Ishikawa (cell line): Measurements from ENCODE around the gene LACTB.

Experiments used
- CEBPB ChIP-seq: IDR thresholded peaks from 2 replicates; pipeline ENCODE4 v1.6.1; 2012
- CREB1 ChIP-seq: IDR thresholded peaks from 2 replicates; pipeline ENCODE4 v1.6.1; 2012; ENCODE audit warnings: low read depth
- EGR1 ChIP-seq: IDR thresholded peaks from 2 replicates; pipeline ENCODE4 v1.6.1; 2012
- EP300 ChIP-seq: IDR thresholded peaks from 2 replicates; pipeline ENCODE4 v1.6.1; 2012; ENCODE audit warnings: borderline replicate concordance
- FOXM1 ChIP-seq: IDR thresholded peaks from 2 replicates; pipeline ENCODE4 v1.6.1; 2012; ENCODE audit warnings: low read depth, borderline replicate concordance
- NFIC ChIP-seq: IDR thresholded peaks from 2 replicates; pipeline ENCODE4 v1.6.1; 2012
- RAD21 ChIP-seq: IDR thresholded peaks from 2 replicates; pipeline ENCODE4 v1.6.1; 2012; ENCODE audit warnings: low read depth
- TAF1 ChIP-seq: IDR thresholded peaks from 2 replicates; pipeline ENCODE4 v1.6.1; 2012; ENCODE audit warnings: low read depth, mild to moderate bottlenecking
- TCF12 ChIP-seq: IDR thresholded peaks from 2 replicates; pipeline ENCODE4 v1.6.1; 2012; ENCODE audit warnings: low read depth
- TEAD4 ChIP-seq: IDR thresholded peaks from 2 replicates; pipeline ENCODE4 v1.6.1; 2012
- YY1 ChIP-seq: IDR thresholded peaks from 2 replicates; pipeline ENCODE4 v1.6.1; 2012; ENCODE audit warnings: low read depth
- ZBTB7A ChIP-seq: IDR thresholded peaks from 2 replicates; pipeline ENCODE4 v1.6.1; 2012; ENCODE audit warnings: low read depth
- TF ChIP-seq, protein P1 (sequence below): IDR thresholded peaks from 2 replicates; pipeline ENCODE4 v1.6.1; 2012
- TF ChIP-seq, protein P2 (sequence below): IDR thresholded peaks from 2 replicates; pipeline ENCODE4 v1.6.1; 2012
- TF ChIP-seq, protein P3 (sequence below): IDR thresholded peaks from 2 replicates; pipeline ENCODE4 v1.6.1; 2012; ENCODE audit warnings: low read depth, mild to moderate bottlenecking

The LACTB gene

DNA sequence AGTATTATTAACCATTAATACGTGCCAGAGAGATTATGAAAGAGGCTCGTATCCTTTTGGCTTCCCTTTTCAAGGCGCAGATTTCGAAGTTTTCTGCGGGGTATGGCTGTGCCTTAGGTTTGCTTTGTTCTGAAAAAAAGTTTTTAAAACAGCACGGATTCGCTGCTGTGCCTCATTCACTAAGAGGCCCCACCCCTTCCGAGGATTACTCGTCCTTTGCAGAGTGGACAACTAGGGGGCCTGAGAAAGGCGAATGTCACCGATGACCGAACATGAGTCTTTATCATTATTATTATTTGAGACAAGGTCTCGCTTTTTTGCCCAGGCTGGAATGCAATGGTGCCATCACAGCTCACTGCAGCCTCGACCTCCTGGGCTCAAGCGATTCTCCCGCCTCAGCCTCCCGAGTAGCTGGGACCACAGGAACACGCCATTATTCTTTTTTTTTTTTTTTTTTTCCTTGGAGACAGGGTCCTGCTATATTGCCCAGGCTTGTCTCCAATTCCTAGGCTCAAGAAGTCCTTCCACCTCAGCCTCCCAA is 36.3 kb downstream of the LACTB start:
- TF ChIP-seq, protein P1, sequence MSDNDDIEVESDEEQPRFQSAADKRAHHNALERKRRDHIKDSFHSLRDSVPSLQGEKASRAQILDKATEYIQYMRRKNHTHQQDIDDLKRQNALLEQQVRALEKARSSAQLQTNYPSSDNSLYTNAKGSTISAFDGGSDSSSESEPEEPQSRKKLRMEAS = 0 out of 2 replicates have a peak, but pooled peaks have one; percentile 18
- no peak for TF ChIP-seq NFIC

DNA sequence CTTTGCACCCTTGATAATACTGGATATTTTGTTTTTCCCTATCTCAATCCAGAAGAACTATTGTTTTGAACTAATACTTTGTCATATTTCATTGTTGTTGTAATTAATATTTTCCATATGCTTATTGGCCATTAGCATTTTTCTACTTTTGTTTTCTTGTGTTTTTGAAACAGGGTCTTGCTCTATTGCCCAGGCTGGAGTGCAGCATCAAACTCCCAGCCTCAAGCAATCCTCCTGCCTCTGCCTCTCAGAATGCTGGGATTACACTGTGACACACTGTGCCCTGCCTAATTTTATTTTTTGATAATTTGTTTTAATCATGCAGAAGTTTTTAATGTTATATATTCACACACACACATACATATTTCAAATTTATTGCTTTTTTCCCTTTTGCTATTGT is 39.0 kb downstream of the LACTB start:
- TF ChIP-seq CEBPB = no peak
- TF ChIP-seq RAD21 = no peak
- TF ChIP-seq, protein P2, sequence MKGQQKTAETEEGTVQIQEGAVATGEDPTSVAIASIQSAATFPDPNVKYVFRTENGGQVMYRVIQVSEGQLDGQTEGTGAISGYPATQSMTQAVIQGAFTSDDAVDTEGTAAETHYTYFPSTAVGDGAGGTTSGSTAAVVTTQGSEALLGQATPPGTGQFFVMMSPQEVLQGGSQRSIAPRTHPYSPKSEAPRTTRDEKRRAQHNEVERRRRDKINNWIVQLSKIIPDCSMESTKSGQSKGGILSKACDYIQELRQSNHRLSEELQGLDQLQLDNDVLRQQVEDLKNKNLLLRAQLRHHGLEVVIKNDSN = no peak
- TF ChIP-seq CREB1 = no peak
- no peak for TF ChIP-seq ZBTB7A
- TF ChIP-seq, protein P1 = no peak
- no peak for TF ChIP-seq FOXM1
- no peak for TF ChIP-seq TEAD4
- no peak for TF ChIP-seq NFIC
- no peak for TF ChIP-seq EGR1
- TF ChIP-seq EP300 = no peak
- TF ChIP-seq, protein P3, sequence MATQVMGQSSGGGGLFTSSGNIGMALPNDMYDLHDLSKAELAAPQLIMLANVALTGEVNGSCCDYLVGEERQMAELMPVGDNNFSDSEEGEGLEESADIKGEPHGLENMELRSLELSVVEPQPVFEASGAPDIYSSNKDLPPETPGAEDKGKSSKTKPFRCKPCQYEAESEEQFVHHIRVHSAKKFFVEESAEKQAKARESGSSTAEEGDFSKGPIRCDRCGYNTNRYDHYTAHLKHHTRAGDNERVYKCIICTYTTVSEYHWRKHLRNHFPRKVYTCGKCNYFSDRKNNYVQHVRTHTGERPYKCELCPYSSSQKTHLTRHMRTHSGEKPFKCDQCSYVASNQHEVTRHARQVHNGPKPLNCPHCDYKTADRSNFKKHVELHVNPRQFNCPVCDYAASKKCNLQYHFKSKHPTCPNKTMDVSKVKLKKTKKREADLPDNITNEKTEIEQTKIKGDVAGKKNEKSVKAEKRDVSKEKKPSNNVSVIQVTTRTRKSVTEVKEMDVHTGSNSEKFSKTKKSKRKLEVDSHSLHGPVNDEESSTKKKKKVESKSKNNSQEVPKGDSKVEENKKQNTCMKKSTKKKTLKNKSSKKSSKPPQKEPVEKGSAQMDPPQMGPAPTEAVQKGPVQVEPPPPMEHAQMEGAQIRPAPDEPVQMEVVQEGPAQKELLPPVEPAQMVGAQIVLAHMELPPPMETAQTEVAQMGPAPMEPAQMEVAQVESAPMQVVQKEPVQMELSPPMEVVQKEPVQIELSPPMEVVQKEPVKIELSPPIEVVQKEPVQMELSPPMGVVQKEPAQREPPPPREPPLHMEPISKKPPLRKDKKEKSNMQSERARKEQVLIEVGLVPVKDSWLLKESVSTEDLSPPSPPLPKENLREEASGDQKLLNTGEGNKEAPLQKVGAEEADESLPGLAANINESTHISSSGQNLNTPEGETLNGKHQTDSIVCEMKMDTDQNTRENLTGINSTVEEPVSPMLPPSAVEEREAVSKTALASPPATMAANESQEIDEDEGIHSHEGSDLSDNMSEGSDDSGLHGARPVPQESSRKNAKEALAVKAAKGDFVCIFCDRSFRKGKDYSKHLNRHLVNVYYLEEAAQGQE = no peak
- no peak for TF ChIP-seq TAF1
- no peak for TF ChIP-seq YY1
- no peak for TF ChIP-seq TCF12

DNA sequence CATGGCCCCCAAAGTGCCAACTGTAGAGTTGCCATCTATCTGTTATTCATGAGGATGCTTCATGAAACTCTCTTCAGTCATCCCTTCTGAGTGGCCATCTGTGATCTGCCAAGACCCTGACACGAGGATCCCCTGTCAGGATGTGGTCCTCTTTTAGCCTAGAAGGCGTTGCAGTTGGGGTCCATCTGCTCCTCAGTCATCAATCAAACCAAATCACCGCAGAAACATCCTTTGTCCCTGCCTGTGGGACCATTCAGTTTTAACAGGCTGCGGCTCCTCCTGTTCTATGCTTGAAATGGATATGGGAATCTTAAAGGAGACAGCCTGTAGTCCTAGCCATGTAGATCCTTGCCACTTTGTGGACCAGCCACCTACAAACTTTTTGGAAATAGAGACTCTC is 41.6 kb downstream of the LACTB start:
- TF ChIP-seq TCF12 (no peak), EP300 (no peak), FOXM1 (no peak), EGR1 (no peak)
- TF ChIP-seq, protein P3 = no peak
- TF ChIP-seq, protein P1 = no peak
- TF ChIP-seq, protein P2 = no peak

DNA sequence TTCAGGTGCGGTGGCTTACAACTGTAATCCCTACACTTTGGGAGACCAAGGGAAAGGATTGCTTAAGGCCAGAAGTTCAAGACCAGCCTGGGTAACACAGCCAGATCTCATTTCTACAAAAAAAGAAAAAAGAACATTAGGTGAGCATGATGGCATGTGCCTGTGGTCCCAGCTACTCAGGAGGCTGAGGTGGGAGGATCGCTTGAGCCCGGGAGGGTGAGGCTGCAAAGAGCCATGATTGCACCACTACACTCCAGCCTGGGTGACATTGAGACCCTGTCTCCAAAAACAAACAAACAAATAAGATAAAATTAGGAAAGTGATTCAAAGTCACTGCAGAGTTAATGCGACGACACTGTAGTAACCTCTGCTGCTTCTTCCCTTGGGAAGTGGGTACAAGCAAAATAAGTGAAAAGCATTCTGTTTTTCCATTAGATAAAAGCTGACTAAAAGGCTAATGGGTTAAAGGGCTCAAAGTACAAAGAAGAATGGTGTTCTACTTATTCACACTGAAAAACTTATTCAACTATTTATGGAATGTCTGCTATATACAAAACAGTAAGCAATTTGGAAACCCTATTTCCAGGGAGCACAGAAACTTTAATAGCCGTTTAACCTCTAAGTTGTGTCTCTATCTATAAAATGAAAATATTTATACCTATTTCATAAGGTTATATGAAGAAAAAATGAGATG is 43.7 kb downstream of the LACTB start:
- TF ChIP-seq, protein P2 = no peak
- TF ChIP-seq TAF1 (no peak), ZBTB7A (no peak), EP300 (no peak), RAD21 (no peak), CREB1 (no peak), NFIC (no peak), EGR1 (no peak), TEAD4 (no peak), CEBPB (no peak), YY1 (no peak), FOXM1 (no peak), TCF12 (no peak)
- TF ChIP-seq, protein P3 = no peak
- TF ChIP-seq, protein P1 = no peak
